ENCODE results near the gene HS6ST3. TPM values are rescaled to one million over a fixed set of nuclear protein-coding genes. Genes with fewer than 3 reads are reported as not detected.

Gene HS6ST3
- total RNA-seq, 1 donor from 2014 or later: 8.4 TPM

GRCh38 chr13:96308568-96308967 is 218.7 kb downstream of the HS6ST3 start:
- no peak for DNase-seq

DNA sequence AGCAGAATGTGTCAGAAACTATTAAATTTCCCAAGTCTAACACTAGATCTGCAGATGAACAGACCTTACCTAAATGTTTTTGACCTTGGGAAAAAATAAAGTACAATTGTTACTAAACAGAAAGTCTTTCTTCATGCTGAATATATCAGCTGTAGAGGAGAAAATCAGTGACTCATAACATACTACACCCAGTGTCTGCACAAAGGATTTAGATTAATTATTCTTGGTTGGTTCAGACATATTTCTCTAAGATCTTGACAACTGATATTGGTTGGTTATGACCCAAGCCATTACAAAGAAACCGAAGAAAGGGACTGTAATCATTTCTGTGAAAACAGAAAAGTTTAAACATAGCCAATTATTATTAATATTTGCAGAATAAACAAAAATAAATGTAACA is 225.1 kb downstream of the HS6ST3 start:
- DNase-seq: no peak

GRCh38 chr13:96338030-96338429 is 248.1 kb downstream of the HS6ST3 start:
- DNase-seq: no peak

GRCh38 chr13:96342286-96342685 is 252.4 kb downstream of the HS6ST3 start:
- no peak for DNase-seq

DNA sequence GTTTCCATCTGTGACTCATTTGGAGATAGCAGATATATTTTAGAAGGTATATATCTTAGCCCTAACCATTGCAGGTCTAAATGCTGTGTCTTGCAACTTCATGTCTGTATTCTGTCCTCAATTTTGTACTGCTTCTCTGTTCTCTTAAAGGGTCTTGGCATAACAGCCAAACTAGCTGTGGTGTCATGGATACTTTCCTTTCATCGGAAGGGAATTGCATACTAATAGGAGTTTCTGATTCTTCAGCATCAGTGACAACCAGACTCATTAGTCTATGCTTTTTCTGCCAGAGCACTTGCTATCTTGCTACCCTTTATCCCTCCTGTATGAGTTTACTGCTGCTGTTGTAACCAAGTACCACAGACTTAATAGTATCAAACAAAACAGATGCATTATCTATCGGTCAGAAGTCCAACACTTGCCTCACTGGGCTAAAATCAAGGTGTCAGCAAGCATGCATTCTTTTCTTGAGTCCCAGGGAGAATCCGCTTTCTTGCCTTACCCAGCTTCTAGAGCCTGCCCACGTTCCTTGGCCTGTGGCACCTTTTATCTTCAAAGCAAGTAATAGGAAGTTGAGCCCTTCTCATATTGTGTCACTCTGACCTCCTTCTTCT is 253.1 kb downstream of the HS6ST3 start:
- DNase-seq: no peak

- DNase-seq: no peak
These were observed 257.0 kb downstream of the HS6ST3 start for GRCh38 chr13:96346921-96347320.

- no peak for DNase-seq
These were observed 283.7 kb downstream of the HS6ST3 start for GRCh38 chr13:96373597-96373996.

DNA sequence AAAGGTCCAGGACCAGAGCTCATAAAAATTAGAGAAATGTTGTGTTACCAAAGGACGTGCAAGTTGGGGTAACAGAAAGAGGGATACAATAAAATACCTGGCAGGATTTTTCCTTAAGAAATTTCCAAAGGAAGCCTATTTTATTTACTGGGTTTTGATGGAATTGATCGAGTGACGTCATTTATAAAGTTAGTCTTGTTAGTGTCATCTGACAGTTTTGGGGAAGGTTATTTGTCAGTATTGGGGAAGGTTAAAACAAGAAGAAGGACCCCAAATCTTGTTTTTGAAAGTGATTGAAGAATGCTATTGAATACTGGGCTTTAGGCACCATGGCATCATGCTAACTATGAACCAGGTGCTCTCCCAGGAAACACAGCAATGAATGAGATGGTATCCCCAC is 287.9 kb downstream of the HS6ST3 start:
- DNase-seq: no peak

DNA sequence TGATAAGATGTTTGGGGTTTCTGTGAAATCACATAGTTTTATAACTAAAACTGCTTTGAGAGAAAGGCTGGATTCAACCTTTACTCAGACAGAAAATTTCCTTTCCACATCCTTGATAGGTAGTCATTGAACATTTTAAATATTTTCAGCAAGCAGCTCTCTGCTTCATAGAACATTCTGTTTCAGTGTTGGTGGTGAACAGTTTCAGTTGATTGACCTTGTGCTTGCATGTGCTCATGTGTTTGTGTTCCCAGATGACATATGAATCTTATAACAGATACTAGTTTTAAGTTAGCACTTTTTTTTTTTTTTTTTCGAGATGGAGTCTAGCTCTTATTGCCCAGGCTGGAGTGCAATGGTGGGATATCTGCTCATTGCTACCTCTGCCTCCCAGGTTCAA is 290.1 kb downstream of the HS6ST3 start:
- DNase-seq: no peak

- DNase-seq: no peak
These were observed 291.8 kb downstream of the HS6ST3 start for GRCh38 chr13:96381681-96382080.

- no peak for DNase-seq
These were observed 298.7 kb downstream of the HS6ST3 start for GRCh38 chr13:96388598-96388997.

GRCh38 chr13:96391606-96392005 is 301.7 kb downstream of the HS6ST3 start:
- no peak for DNase-seq

- DNase-seq: no peak
These were observed 307.9 kb downstream of the HS6ST3 start for GRCh38 chr13:96397807-96398206.

GRCh38 chr13:96398486-96398885 is 308.6 kb downstream of the HS6ST3 start:
- no peak for DNase-seq

DNA sequence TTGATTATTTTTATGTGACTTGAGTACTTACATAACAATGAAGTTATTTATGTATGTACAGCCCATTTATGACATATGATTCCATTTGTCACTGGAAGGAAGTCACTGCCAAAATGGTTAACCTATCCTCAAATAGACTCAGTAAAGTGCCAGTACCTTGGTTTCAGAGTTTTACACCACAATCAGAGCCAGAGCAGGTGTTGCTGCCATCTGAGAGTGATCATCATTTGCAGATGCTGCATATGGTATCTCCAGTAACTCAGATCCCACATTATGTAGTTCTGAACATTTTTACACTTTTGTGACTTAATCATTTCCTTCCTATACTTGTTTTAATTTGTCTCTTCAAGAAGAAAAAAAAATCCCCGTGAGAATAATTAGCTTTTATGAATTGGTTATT is 313.3 kb downstream of the HS6ST3 start:
- no peak for DNase-seq

DNA sequence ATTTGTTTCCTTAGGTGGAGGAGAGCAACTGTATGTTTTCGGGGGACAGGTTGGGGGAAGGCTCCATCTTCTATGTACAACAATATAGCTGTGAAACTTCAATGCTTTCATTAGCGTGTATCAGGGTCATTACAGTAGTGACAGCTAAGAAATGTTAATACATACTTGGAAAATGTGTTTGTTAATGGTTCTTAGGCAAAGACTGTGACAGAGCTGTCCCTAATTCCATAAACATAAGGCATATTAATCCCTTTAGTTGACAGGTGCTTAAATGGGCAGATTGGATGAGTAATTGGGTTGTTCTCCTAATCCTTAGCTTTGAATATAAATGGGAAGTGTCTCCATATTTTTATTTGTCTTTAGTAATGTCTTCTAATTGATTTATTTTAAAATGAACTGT is 313.7 kb downstream of the HS6ST3 start:
- DNase-seq: no peak

- DNase-seq: no peak
These were observed 326.0 kb downstream of the HS6ST3 start for GRCh38 chr13:96415831-96416385.

DNA sequence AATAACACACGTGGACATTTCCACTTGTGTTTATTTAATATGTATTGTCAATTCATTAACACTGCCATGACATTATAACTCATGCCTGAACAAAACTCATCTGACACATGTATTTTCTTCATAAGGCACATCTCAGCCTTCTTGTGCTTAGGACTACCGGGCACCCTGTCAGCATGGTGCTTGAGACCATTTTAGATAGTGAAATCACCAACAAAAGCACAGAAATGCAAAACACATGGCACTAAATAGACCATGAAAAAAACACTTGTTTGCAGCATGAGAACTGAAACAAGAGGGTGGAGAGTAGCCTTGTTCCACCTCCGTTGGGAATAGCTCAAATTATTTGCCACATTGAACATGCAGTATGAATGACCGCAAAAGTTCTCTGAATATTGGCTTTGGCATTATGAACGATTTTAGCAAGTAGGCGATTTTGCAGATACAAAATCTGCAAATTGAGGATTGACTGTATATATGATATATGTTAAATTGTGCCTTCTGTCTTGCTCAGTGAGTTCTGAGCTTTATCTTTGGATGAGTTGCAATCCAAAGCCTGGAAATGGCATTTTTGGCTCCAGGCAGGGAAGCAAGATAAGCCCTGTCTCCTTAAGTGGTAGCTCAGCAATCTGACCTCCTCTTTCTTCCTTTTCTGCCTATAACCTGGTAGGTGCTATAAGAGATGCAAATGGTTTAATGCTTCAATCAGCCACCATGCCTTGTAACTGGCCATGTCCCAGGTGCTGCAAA is 328.2 kb downstream of the HS6ST3 start:
- DNase-seq: no peak

DNA sequence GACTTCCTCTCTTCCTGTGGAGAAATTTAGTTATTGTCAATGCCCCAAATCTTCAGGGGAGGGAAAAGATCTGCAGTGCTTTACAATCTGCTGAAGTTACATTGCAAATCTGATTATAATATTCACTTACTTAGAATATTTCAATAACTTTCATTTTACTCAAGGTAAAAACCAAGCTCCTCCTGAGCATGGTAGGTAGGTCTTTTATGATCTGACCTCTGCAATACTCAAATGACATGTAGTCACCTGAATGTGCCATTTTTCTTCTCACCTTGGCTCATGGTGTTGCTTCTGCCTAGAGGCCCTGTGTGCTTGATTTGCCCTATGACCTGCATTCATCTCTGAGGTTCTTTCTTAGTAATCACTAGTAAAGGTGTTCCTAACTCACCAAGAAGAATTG is 331.4 kb downstream of the HS6ST3 start:
- no peak for DNase-seq

DNA sequence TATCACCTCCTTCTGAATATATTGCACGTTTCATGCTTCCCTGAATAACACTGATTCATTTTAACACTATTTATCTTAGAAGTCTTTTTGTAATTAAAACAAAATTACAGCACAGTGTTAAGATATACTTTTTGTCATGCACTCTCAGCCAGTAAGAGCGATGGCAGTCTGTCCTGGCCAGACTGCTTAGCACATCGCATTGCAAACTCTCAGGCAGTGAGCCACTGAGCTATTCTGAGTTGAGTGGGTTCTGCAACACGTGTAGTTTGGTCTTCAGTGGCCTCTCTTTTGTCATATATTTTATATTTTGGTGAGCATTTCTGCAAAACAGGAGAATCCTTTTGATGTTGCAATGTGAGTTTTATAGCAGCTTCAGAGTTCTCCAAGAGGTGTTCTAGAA is 332.1 kb downstream of the HS6ST3 start:
- DNase-seq: no peak

GRCh38 chr13:96426167-96426566 is 336.3 kb downstream of the HS6ST3 start:
- DNase-seq: no peak

GRCh38 chr13:96428911-96429310 is 339.0 kb downstream of the HS6ST3 start:
- no peak for DNase-seq

GRCh38 chr13:96431044-96431581 is 341.2 kb downstream of the HS6ST3 start:
- no peak for DNase-seq

GRCh38 chr13:96444676-96445075 is 354.8 kb downstream of the HS6ST3 start:
- DNase-seq: no peak
